ENCODE results near the gene CCDC27. TPM values are rescaled to one million over a fixed set of nuclear protein-coding genes. Genes with fewer than 3 reads are reported as not detected.

The CCDC27 gene
- total and polyA plus RNA-seq, 2 of the 13 experiments (the other 11 are each of a cell fraction or from before 2014, with no cell fraction given): not detected

- TF ChIP-seq KDM2A (CRISPR knock-in tag; IDR thresholded peaks at IDR 0.05; ENCODE audit: borderline replicate concordance, low read depth) (peak; percentile 24; the same call in 1 of the 2 replicates), ZMAT3 (CRISPR knock-in tag; conservative IDR thresholded peaks at IDR 0.05) (0 out of 2 replicates have a peak, but pooled peaks have one; percentile 38), PHF5A (CRISPR knock-in tag; IDR thresholded peaks at IDR 0.05; ENCODE audit: low read depth, unreplicated experiment) (peak; percentile 40), SP4 (CRISPR knock-in tag; IDR thresholded peaks at IDR 0.05) (peak; percentile 50; the same call in 1 of the 2 replicates), SALL1 (CRISPR knock-in tag; IDR thresholded peaks at IDR 0.05) (0 out of 2 replicates have a peak, but pooled peaks have one; percentile 37), FOXK1 (CRISPR knock-in tag; IDR thresholded peaks at IDR 0.05; ENCODE audit: borderline replicate concordance, low read depth) (0 out of 2 replicates have a peak, but pooled peaks have one; percentile 16), MAFG (CRISPR knock-in tag; IDR thresholded peaks at IDR 0.05) (no peak), SIN3A (IDR thresholded peaks at IDR 0.05; ENCODE audit: borderline replicate concordance, low read depth, low read length) (peak; percentile 37; the same call in 1 of the 2 replicates), ZNF17 (CRISPR knock-in tag; IDR thresholded peaks at IDR 0.05) (no peak), KDM5B (CRISPR knock-in tag; IDR thresholded peaks at IDR 0.05; ENCODE audit: borderline replicate concordance) (no peak), SAP130 (CRISPR knock-in tag; IDR thresholded peaks at IDR 0.05; ENCODE audit: low read depth) (peak; percentile 30; the same call in 1 of the 2 replicates), SKI (IDR thresholded peaks at IDR 0.05; ENCODE audit: partially characterized antibody) (peak; percentile 31), MXI1 (IDR thresholded peaks at IDR 0.05; ENCODE audit: borderline replicate concordance, low read depth, low read length) (peak; percentile 50; the same call in 1 of the 3 replicates), NR2C2 (CRISPR knock-in tag; IDR thresholded peaks at IDR 0.05; ENCODE audit: borderline replicate concordance) (peak; percentile 34; the same call in 1 of the 2 replicates), RXRA (CRISPR knock-in tag; IDR thresholded peaks at IDR 0.05) (peak; percentile 41; the same call in 1 of the 2 replicates), HOXA3 (CRISPR knock-in tag; IDR thresholded peaks at IDR 0.05) (peak; percentile 23; the same call in 1 of the 2 replicates), FOXC1 (CRISPR knock-in tag; IDR thresholded peaks at IDR 0.05; ENCODE audit: borderline replicate concordance) (no peak), LBX2 (CRISPR knock-in tag; IDR thresholded peaks at IDR 0.05; ENCODE audit: borderline replicate concordance) (no peak), NFIC (IDR thresholded peaks at IDR 0.05; ENCODE audit: low read length) (0 out of 2 replicates have a peak, but pooled peaks have one; percentile 24)
- TF ChIP-seq, protein P1, sequence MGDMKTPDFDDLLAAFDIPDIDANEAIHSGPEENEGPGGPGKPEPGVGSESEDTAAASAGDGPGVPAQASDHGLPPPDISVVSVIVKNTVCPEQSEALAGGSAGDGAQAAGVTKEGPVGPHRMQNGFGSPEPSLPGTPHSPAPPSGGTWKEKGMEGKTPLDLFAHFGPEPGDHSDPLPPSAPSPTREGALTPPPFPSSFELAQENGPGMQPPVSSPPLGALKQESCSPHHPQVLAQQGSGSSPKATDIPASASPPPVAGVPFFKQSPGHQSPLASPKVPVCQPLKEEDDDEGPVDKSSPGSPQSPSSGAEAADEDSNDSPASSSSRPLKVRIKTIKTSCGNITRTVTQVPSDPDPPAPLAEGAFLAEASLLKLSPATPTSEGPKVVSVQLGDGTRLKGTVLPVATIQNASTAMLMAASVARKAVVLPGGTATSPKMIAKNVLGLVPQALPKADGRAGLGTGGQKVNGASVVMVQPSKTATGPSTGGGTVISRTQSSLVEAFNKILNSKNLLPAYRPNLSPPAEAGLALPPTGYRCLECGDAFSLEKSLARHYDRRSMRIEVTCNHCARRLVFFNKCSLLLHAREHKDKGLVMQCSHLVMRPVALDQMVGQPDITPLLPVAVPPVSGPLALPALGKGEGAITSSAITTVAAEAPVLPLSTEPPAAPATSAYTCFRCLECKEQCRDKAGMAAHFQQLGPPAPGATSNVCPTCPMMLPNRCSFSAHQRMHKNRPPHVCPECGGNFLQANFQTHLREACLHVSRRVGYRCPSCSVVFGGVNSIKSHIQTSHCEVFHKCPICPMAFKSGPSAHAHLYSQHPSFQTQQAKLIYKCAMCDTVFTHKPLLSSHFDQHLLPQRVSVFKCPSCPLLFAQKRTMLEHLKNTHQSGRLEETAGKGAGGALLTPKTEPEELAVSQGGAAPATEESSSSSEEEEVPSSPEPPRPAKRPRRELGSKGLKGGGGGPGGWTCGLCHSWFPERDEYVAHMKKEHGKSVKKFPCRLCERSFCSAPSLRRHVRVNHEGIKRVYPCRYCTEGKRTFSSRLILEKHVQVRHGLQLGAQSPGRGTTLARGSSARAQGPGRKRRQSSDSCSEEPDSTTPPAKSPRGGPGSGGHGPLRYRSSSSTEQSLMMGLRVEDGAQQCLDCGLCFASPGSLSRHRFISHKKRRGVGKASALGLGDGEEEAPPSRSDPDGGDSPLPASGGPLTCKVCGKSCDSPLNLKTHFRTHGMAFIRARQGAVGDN (CRISPR knock-in tag; IDR thresholded peaks at IDR 0.05): peak; percentile 74
- TF ChIP-seq, protein P2, sequence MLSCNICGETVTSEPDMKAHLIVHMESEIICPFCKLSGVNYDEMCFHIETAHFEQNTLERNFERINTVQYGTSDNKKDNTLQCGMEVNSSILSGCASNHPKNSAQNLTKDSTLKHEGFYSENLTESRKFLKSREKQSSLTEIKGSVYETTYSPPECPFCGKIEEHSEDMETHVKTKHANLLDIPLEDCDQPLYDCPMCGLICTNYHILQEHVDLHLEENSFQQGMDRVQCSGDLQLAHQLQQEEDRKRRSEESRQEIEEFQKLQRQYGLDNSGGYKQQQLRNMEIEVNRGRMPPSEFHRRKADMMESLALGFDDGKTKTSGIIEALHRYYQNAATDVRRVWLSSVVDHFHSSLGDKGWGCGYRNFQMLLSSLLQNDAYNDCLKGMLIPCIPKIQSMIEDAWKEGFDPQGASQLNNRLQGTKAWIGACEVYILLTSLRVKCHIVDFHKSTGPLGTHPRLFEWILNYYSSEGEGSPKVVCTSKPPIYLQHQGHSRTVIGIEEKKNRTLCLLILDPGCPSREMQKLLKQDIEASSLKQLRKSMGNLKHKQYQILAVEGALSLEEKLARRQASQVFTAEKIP (CRISPR knock-in tag; IDR thresholded peaks at IDR 0.05; ENCODE audit: borderline replicate concordance): no peak
- TF ChIP-seq, protein P3, sequence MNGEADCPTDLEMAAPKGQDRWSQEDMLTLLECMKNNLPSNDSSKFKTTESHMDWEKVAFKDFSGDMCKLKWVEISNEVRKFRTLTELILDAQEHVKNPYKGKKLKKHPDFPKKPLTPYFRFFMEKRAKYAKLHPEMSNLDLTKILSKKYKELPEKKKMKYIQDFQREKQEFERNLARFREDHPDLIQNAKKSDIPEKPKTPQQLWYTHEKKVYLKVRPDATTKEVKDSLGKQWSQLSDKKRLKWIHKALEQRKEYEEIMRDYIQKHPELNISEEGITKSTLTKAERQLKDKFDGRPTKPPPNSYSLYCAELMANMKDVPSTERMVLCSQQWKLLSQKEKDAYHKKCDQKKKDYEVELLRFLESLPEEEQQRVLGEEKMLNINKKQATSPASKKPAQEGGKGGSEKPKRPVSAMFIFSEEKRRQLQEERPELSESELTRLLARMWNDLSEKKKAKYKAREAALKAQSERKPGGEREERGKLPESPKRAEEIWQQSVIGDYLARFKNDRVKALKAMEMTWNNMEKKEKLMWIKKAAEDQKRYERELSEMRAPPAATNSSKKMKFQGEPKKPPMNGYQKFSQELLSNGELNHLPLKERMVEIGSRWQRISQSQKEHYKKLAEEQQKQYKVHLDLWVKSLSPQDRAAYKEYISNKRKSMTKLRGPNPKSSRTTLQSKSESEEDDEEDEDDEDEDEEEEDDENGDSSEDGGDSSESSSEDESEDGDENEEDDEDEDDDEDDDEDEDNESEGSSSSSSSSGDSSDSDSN (CRISPR knock-in tag; IDR thresholded peaks at IDR 0.05): peak; percentile 40; the same call in 1 of the 2 replicates
Measured at GRCh38 chr1:3785045-3785444, 32.8 kb downstream of the CCDC27 start (continued).
